Measurements from ENCODE around the gene HYPK. TPM values are rescaled to one million over a fixed set of nuclear protein-coding genes. Genes with fewer than 3 reads are reported as not detected.

The HYPK gene
- total and polyA plus RNA-seq, 12 donors = 3.7 to 31.5 (median 20.3) TPM

- Histone ChIP-seq H3K36me3 (replicated peaks in 1 of 2) (peaks cover 0 to 99% of the 10 kb centered on the region in 2 donors), H3K4me3 (no peak overlapping the region), H3K27me3 (no peaks in the 10 kb centered on the region), H3K9me3 (replicated peaks in 1 of 3) (no peaks in the 10 kb centered on the region), H3K27ac (peak overlapping the region in 2 of 5 donors; percentile 33 to 43), H3K4me1 (replicated peaks in 1 of 2) (peaks cover 6 to 16% of the 10 kb centered on the region in 2 donors)
- no peak for TF ChIP-seq POLR2A (IDR thresholded peaks at IDR 0.05)
- TF ChIP-seq CTCF (IDR thresholded peaks at IDR 0.05) = no peak
- DNase-seq = peak in 2 of 7 donors; percentile 16 to 17
- WGBS, 4 donors = 45 to 52% (median 48%) methylated on average over 2 of the region's 2 CpGs
- intact Hi-C loops (cut with DNase I) = no loop called here
Observed at GRCh38 chr15:43763819-43764446, 36.5 kb upstream of the HYPK start.

GRCh38 chr15:43769584-43770228 is 30.7 kb upstream of the HYPK start:
- Histone ChIP-seq H3K36me3 (replicated peaks in 1 of 2) (peaks cover 0 to 94% of the 10 kb centered on the region in 2 donors), H3K4me1 (replicated peaks in 1 of 2) (peaks cover 0 to 6% of the 10 kb centered on the region in 2 donors), H3K9me3 (replicated peaks in 1 of 3) (no peaks in the 10 kb centered on the region), H3K4me3 (no peak overlapping the region), H3K27me3 (no peaks in the 10 kb centered on the region), H3K27ac (peak overlapping the region in 1 of 5 donors; percentile 43)
- TF ChIP-seq CTCF (IDR thresholded peaks at IDR 0.05) = peak; percentile 61 to 79 (median 67)
- TF ChIP-seq POLR2A (IDR thresholded peaks at IDR 0.05) = no peak
- intact Hi-C loops (cut with DNase I) = no loop called here
- DNase-seq = peak; percentile 53 to 89 (median 75)
- WGBS, 4 donors = 57 to 62% (median 59%) methylated on average over 5 of the region's 5 CpGs

- H3K27ac ChIP-seq = no peak overlapping the region
- DNase-seq = peak in 2 of 7 donors; percentile 17 to 49
Observed at GRCh38 chr15:43771816-43772215, 28.6 kb upstream of the HYPK start.

More at GRCh38 chr15:43771816-43772215, 28.6 kb upstream of the HYPK start:
- intact Hi-C loops (cut with DNase I) = no loop called here
- Histone ChIP-seq H3K9me3 (replicated peaks in 1 of 3) (no peaks in the 10 kb centered on the region), H3K4me1 (replicated peaks in 1 of 2) (peaks cover 0 to 12% of the 10 kb centered on the region in 2 donors), H3K27me3 (no peaks in the 10 kb centered on the region), H3K36me3 (replicated peaks in 1 of 2) (peaks cover 0 to 73% of the 10 kb centered on the region in 2 donors), H3K4me3 (no peak overlapping the region)
- no peak for TF ChIP-seq POLR2A (IDR thresholded peaks at IDR 0.05)
- no peak for TF ChIP-seq CTCF (IDR thresholded peaks at IDR 0.05)
- 59 to 78% (median 64%) methylated on average over 2 of the region's 2 CpGs for WGBS, 4 donors

All from adrenal gland (tissue), 12 donors.